Spleen (tissue), 11 donors: ENCODE measurements around the gene PRDM16. TPM values are rescaled to one million over a fixed set of nuclear protein-coding genes. Genes with fewer than 3 reads are reported as not detected.

Source experiments
- DNase-seq: peaks from one replicate; pipeline ENCODE4 v3.0.0-alpha.2; 2020
- H3K27ac ChIP-seq, 8 donors: fragments of 200-600 bp; sonication (generic) in 7 of 8; 1 replicate in 4 of 8; 2 replicates in 4 of 8; pipeline versions ENCODE4 v1.5.0 to v1.8.0; 2016 to 2021; ENCODE audit warnings: inconsistent platforms in 4 of 8, mild to moderate bottlenecking in 4 of 8, moderate library complexity in 1 of 8
- H3K27me3 ChIP-seq, 7 donors: fragments of 200-600 bp; sonication (generic) in 6 of 7; replicated peaks in 1 of 7; 1 replicate in 4 of 7; 2 replicates in 3 of 7; pipeline versions ENCODE4 v1.5.0 to v1.8.0; 2016 to 2021; ENCODE audit warnings: inconsistent platforms in 3 of 7, mild to moderate bottlenecking in 1 of 7
- H3K36me3 ChIP-seq, 6 donors: fragments of 200-600 bp; sonication (generic) in 5 of 6; 1 replicate in 4 of 6; 2 replicates in 2 of 6; pipeline versions ENCODE4 v1.5.0 to v1.8.0; 2016 to 2021; ENCODE audit warnings: inconsistent platforms in 2 of 6
- H3K4me1 ChIP-seq, 6 donors: fragments of 200-600 bp; sonication (generic) in 5 of 6; 1 replicate in 3 of 6; 2 replicates in 3 of 6; pipeline versions ENCODE4 v1.5.0 to v1.8.0; 2016 to 2021; ENCODE audit warnings: inconsistent platforms in 3 of 6
- H3K4me3 ChIP-seq, 8 donors: fragments of 200-600 bp; sonication (generic) in 7 of 8; 1 replicate in 4 of 8; 2 replicates in 4 of 8; pipeline versions ENCODE4 v1.5.0 to v1.8.0; 2016 to 2021; ENCODE audit warnings: inconsistent platforms in 4 of 8, mild to moderate bottlenecking in 4 of 8, moderate library complexity in 2 of 8
- H3K9me3 ChIP-seq, 8 donors: fragments of 200-600 bp; sonication (generic) in 7 of 8; 1 replicate in 4 of 8; 2 replicates in 4 of 8; pipeline versions ENCODE4 v1.5.0 to v1.8.0; 2016 to 2021; ENCODE audit warnings: inconsistent platforms in 4 of 8
- POLR2A ChIP-seq, 3 donors: fragments of 450-650 bp; IDR thresholded peaks; one replicate each; pipeline ENCODE4 v1.5.1; 2017; ENCODE audit warnings: antibody characterized with exemption in 3 of 3, mild to moderate bottlenecking in 1 of 3
- POLR2AphosphoS5 ChIP-seq, 3 donors: sonication (generic); formaldehyde crosslinking; IDR thresholded peaks; one replicate each; pipeline ENCODE4 v1.5.1; 2017; ENCODE audit warnings: antibody characterized with exemption in 3 of 3
- WGBS, 5 donors: extraction: QIAGEN DNeasy Blood & Tissue Kit in 3 of 5; methylation state at CpG; one replicate each; pipeline versions ENCODE4 v1.1.5 to v1.1.7; 2013 to 2018; 5-methylcytosine and 5-hydroxymethylcytosine counted together
- intact Hi-C: fragments of 100-400 bp; cut with DNase I; formaldehyde crosslinking; loops from one replicate; pipeline ENCODE4 v1.15.0; 2023; ENCODE audit warnings: low total_unique reads
- polyA plus RNA-seq, 3 donors: library from polyadenylated mRNA; stranded (reverse); fragments of 200-250 nt; gene quantifications; one replicate each; pipeline ENCODE4 v1.2.1, GENCODE V29; 2013
- total RNA-seq, 7 donors: library from RNA; depleted of rRNA in 3 of 7; stranded (reverse); fragments of >200 nt in 3 of 7; fragmentation: NEBNext Ultra II Directional in 4 of 7; extraction: Animal tissue kit (Norgen Biotek cat#: 25700) in 4 of 7; gene quantifications; one replicate each; pipeline versions ENCODE4 v1.1.0 to v1.2.1, GENCODE V29; 2016 to 2021
- TF ChIP-seq, protein P1 (sequence below), 11 experiments: fragments of 200-600 bp in 7 of 11; fragments of 450-650 bp in 4 of 11; sonication (generic) in 4 of 11; IDR thresholded peaks in 8 of 11; conservative IDR thresholded peaks in 3 of 11; 1 replicate in 7 of 11; 2 replicates in 4 of 11; pipeline versions ENCODE4 v1.4.0 to v1.8.0; 2016 to 2021; ENCODE audit warnings: antibody characterized with exemption in 11 of 11, inconsistent platforms in 4 of 11, mild to moderate bottlenecking in 1 of 11
- donor health status: healthy with polysubstance abuse.
- donor health status: DM: no; HTN: no; CAD: no; lungs with moderate emphysema.
- donor health status: DM: no; HTN: no; CAD: no.
- donor health status: Bipolar disorder and iron deficiency.
- donor health status: healthy.
- donor health status: DM: no; HTN: no; CAD: no.
- donor health status: DM: yes; HTN: yes; CAD: no.

Gene PRDM16
- total and polyA plus RNA-seq, 10 donors: 0.43 to 3.2 (median 1.4) TPM

DNA sequence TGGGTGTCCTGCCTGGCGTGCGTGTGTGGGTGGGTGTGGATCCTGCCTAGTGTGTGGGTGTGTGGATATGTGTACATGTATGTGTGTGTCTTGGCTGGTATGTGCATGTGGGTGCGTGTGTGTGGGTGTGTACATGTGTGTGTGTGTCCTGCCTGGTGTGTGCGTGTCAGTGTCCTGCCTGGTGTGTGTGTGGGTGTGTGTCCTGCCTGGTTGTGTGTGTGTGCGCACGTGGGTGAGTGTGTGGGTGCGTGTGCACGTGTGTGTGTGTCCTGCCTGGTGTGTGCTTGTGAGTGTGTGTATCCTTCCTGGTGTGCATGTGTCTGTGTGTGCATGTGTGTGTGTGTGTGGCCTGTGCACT lies 60.1 kb downstream of the PRDM16 start:
- WGBS, 5 donors: 75 to 83% (median 79%) methylated on average over 8 of the region's 8 CpGs
- intact Hi-C loops: no loop called here

DNA sequence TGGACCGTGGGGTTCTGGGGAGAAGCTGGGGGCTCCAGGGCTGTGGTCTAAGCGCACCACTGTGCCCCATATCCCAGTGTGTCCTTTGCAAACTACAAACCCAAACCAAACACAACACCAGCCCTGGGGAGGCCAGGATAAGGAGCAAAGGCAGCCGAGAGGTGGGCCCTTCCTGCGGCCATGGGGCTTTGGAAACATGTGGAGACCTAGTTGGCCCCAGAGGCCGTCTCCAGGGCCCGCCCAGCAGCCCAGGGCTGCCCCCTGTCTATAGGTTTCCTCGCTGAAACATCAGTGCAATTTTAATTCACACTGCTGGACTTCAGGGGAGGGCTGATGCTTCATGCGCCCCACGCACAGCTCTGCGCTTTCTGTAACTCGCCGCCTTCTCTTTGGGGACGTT lies 61.3 kb downstream of the PRDM16 start:
- Histone ChIP-seq H3K9me3 (no peaks in the 10 kb centered on the region), H3K4me3 (no peak overlapping the region), H3K27me3 (peaks cover 0 to 29% (median 0%) of the 10 kb centered on the region in 7 donors), H3K27ac (no peak overlapping the region), H3K36me3 (no peaks in the 10 kb centered on the region), H3K4me1 (peaks cover 0 to 16% (median 4%) of the 10 kb centered on the region in 6 donors)
- 85 to 91% (median 85%) methylated on average over 10 to 13 of the region's 13 CpGs for WGBS, 5 donors
- no peak for DNase-seq
- TF ChIP-seq POLR2AphosphoS5 (IDR thresholded peaks at IDR 0.05) (no peak), POLR2A (IDR thresholded peaks at IDR 0.05) (no peak)
- TF ChIP-seq, protein P1, sequence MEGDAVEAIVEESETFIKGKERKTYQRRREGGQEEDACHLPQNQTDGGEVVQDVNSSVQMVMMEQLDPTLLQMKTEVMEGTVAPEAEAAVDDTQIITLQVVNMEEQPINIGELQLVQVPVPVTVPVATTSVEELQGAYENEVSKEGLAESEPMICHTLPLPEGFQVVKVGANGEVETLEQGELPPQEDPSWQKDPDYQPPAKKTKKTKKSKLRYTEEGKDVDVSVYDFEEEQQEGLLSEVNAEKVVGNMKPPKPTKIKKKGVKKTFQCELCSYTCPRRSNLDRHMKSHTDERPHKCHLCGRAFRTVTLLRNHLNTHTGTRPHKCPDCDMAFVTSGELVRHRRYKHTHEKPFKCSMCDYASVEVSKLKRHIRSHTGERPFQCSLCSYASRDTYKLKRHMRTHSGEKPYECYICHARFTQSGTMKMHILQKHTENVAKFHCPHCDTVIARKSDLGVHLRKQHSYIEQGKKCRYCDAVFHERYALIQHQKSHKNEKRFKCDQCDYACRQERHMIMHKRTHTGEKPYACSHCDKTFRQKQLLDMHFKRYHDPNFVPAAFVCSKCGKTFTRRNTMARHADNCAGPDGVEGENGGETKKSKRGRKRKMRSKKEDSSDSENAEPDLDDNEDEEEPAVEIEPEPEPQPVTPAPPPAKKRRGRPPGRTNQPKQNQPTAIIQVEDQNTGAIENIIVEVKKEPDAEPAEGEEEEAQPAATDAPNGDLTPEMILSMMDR (IDR thresholded peaks at IDR 0.05 in 8 of 11, conservative IDR thresholded peaks at IDR 0.05 in 3 of 11): no peak
- intact Hi-C loops: no loop called here

More for the DNA sequence above, 60.1 kb downstream of the PRDM16 start:
- Histone ChIP-seq H3K36me3 (no peaks in the 10 kb centered on the region), H3K27ac (peak overlapping the region in 2 of 8 donors; percentile 55 to 71), H3K9me3 (no peaks in the 10 kb centered on the region), H3K4me1 (peaks cover 0 to 16% (median 4%) of the 10 kb centered on the region in 6 donors), H3K27me3 (peaks cover 0 to 17% (median 0%) of the 10 kb centered on the region in 7 donors), H3K4me3 (no peak overlapping the region)
- no peak for TF ChIP-seq POLR2A (IDR thresholded peaks at IDR 0.05)
- TF ChIP-seq, protein P1 (IDR thresholded peaks at IDR 0.05 in 8 of 11, conservative IDR thresholded peaks at IDR 0.05 in 3 of 11): no peak
- TF ChIP-seq POLR2AphosphoS5 (IDR thresholded peaks at IDR 0.05): no peak
- DNase-seq: no peak

DNA sequence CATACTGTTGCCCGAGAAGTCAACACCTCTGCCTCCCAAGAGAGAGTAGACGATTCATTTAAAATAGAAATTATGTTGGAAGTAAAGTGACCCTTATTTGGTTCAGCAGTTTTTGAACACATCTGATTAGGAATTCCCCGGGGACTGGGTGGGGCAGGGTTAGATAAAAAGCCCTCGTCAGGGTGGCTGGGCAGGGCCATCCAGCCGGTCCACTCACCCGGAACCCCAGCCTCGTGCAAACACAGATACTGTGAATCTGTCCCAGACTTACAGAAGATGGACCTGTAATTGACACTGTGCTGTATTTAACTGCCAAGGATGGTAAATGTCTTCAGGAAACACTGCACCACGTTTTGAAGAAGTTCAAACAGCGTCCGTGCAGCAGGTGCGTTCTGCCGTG lies 63.7 kb downstream of the PRDM16 start:
- intact Hi-C loops: no loop called here
- Histone ChIP-seq H3K9me3 (no peaks in the 10 kb centered on the region), H3K27me3 (peaks cover 0 to 46% (median 0%) of the 10 kb centered on the region in 7 donors), H3K4me1 (no peaks in the 10 kb centered on the region), H3K4me3 (no peak overlapping the region), H3K27ac (no peak overlapping the region), H3K36me3 (no peaks in the 10 kb centered on the region)
- no peak for DNase-seq
- no peak for TF ChIP-seq POLR2AphosphoS5 (IDR thresholded peaks at IDR 0.05)
- TF ChIP-seq, protein P1 (IDR thresholded peaks at IDR 0.05 in 8 of 11, conservative IDR thresholded peaks at IDR 0.05 in 3 of 11): no peak
- TF ChIP-seq POLR2A (IDR thresholded peaks at IDR 0.05): no peak
- WGBS, 5 donors: 57 to 68% (median 65%) methylated on average over 8 to 12 of the region's 12 CpGs

DNA sequence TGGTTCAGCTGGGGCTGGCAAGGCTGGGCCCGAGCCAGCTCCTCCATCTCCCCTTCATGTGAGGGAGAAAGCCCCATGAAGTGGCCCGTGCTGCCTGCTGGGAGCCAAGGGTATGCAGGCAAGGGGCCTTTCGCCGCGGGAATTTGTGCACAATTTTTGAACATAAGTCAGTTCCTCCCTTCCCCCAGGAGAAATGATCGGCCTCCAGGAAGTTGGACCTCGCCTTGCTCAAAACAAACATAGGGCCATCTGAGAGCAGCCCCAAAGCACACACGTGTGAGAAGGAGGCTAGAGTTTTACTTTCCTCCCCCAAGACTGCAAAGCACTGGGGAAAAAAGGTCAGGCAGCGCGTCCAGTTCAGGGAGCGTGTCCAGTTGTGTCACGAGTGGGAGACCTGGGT lies 64.7 kb downstream of the PRDM16 start:
- H3K27ac ChIP-seq: no peak overlapping the region
- H3K4me1 ChIP-seq: no peaks in the 10 kb centered on the region
- H3K9me3 ChIP-seq: no peaks in the 10 kb centered on the region
- TF ChIP-seq, protein P1 (IDR thresholded peaks at IDR 0.05 in 8 of 11, conservative IDR thresholded peaks at IDR 0.05 in 3 of 11): no peak
- TF ChIP-seq POLR2A (IDR thresholded peaks at IDR 0.05) (no peak), POLR2AphosphoS5 (IDR thresholded peaks at IDR 0.05) (no peak)
- H3K4me3 ChIP-seq: no peak overlapping the region
- DNase-seq: no peak
- H3K36me3 ChIP-seq: no peaks in the 10 kb centered on the region
- 59 to 75% (median 70%) methylated on average over 12 of the region's 12 CpGs for WGBS, 5 donors
- H3K27me3 ChIP-seq: peaks cover 0 to 56% (median 0%) of the 10 kb centered on the region in 7 donors
- intact Hi-C loops: no loop called here
